Stomach (tissue), 9 donors: ENCODE measurements around the gene AP4M1. TPM values are rescaled to one million over a fixed set of nuclear protein-coding genes. Genes with fewer than 3 reads are reported as not detected.
A peak's percentile ranks its signal among the peaks of the same experiment; 100 is the strongest.

ENCODE experiments used
- DNase-seq, 2 donors: peaks; one replicate each; pipeline versions ENCODE4 v3.0.0 to v3.0.0-alpha.2; 2013 to 2019
- H3K27ac ChIP-seq, 5 donors: fragments of 200-600 bp in 4 of 5; sonication (generic) in 4 of 5; one replicate each; pipeline ENCODE4 v1.5.1; 2013 to 2019; ENCODE audit warnings: mild to moderate bottlenecking in 1 of 5, moderate library complexity in 1 of 5
- H3K27me3 ChIP-seq, 3 donors: fragments of 200-600 bp; sonication (generic); one replicate each; pipeline ENCODE4 v1.5.1; 2017 to 2019; ENCODE audit warnings: mixed run types in 1 of 3
- H3K36me3 ChIP-seq, 4 donors: fragments of 200-600 bp; sonication (generic); 1 replicate in 3 of 4; 2 replicates in 1 of 4; pipeline ENCODE4 v1.5.1; 2016 to 2019
- H3K4me1 ChIP-seq, 4 donors: fragments of 200-600 bp; sonication (generic); one replicate each; pipeline ENCODE4 v1.5.1; 2016 to 2019
- H3K4me3 ChIP-seq, 4 donors: fragments of 200-600 bp; sonication (generic) in 3 of 4; one replicate each; pipeline ENCODE4 v1.5.1; 2016 to 2019; ENCODE audit warnings: mild to moderate bottlenecking in 1 of 4
- H3K9me3 ChIP-seq, 4 donors: fragments of 200-600 bp; sonication (generic); one replicate each; pipeline ENCODE4 v1.5.1; 2016 to 2019
- EP300 ChIP-seq: sonication (generic); formaldehyde crosslinking; IDR thresholded peaks from one replicate; pipeline ENCODE4 v1.6.1; 2017; ENCODE audit warnings: antibody characterized with exemption
- POLR2A ChIP-seq, 4 donors: fragments of 450-650 bp; IDR thresholded peaks; one replicate each; pipeline ENCODE4 v1.6.1; 2016; ENCODE audit warnings: antibody characterized with exemption in 4 of 4, control low read depth in 2 of 4, mild to moderate bottlenecking in 1 of 4, moderate library complexity in 1 of 4
- POLR2AphosphoS5 ChIP-seq, 3 donors: sonication (generic); formaldehyde crosslinking; IDR thresholded peaks; one replicate each; pipeline ENCODE4 v1.6.1; 2016; ENCODE audit warnings: antibody characterized with exemption in 3 of 3
- WGBS, 5 donors: extraction: QIAGEN DNeasy Blood & Tissue Kit in 3 of 5; methylation state at CpG; one replicate each; pipeline versions ENCODE4 v1.1.5 to v1.1.7; 2013 to 2018; 5-methylcytosine and 5-hydroxymethylcytosine counted together
- intact Hi-C: fragments of 100-400 bp; cut with DNase I; formaldehyde crosslinking; loops from one replicate; pipeline ENCODE4 v1.15.1; 2023; ENCODE audit warnings: low total_unique reads
- polyA plus RNA-seq, 3 donors: library from polyadenylated mRNA; stranded (reverse); fragments of 200-250 nt; gene quantifications; one replicate each; pipeline ENCODE4 v1.2.3, GENCODE V29; 2013
- total RNA-seq, 5 donors: library from RNA; depleted of rRNA; stranded (reverse); fragments of >200 nt; gene quantifications; one replicate each; pipeline versions ENCODE4 v1.1.0 to v1.2.3, GENCODE V29; 2014 to 2016
- TF ChIP-seq, protein P1 (sequence below), 7 experiments: fragments of 450-650 bp in 4 of 7; fragments of 200-600 bp in 3 of 7; sonication (generic) in 3 of 7; IDR thresholded peaks; one replicate each; pipeline ENCODE4 v1.5.1; 2016 to 2019; ENCODE audit warnings: antibody characterized with exemption in 7 of 7, control low read depth in 2 of 7, mild to moderate bottlenecking in 1 of 7
- donor health status: healthy with polysubstance abuse.
- donor health status: Bipolar disorder and iron deficiency.
- donor health status: healthy.

AP4M1 gene
- total and polyA plus RNA-seq, 8 donors, result 8.4 to 103 (median 20.5) TPM

DNA sequence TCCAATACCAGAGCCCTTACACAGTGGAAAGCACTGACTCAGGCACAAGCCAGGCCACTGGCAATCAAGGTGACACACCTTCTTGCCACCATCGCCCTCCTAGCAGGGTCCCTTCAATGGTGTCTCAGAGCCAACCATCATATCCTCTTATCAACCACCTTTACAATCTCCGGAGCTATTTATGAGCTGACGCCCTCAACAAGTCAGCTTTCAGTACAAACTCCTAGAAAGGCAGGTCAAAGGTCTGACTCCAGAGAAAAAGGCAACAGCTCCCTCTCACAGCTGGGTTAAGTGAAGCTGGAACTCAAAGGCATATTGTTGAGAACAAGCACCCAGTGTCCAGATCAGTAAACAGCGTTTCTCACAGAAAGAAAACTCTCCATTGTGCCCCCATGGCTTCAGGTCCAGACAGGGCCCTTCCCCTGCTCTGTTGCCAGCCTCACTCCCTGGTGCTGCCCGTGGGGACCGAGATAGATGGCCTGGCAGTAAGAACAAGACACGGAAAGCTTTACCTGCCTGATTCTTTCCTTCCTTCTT, 22.4 kb upstream of the AP4M1 start:
- Histone ChIP-seq H3K9me3 (no peaks in the 10 kb centered on the region), H3K27me3 (no peaks in the 10 kb centered on the region), H3K4me3 (peak overlapping the region in 1 of 4 donors; percentile 10), H3K36me3 (peaks cover 32 to 56% (median 55%) of the 10 kb centered on the region in 4 donors), H3K4me1 (peaks cover 29 to 51% (median 41%) of the 10 kb centered on the region in 4 donors), H3K27ac (no peak overlapping the region)
- intact Hi-C loops, result no loop called here
- TF ChIP-seq POLR2AphosphoS5 (IDR thresholded peaks at IDR 0.05), result no peak
- no peak for TF ChIP-seq EP300
- TF ChIP-seq, protein P1, sequence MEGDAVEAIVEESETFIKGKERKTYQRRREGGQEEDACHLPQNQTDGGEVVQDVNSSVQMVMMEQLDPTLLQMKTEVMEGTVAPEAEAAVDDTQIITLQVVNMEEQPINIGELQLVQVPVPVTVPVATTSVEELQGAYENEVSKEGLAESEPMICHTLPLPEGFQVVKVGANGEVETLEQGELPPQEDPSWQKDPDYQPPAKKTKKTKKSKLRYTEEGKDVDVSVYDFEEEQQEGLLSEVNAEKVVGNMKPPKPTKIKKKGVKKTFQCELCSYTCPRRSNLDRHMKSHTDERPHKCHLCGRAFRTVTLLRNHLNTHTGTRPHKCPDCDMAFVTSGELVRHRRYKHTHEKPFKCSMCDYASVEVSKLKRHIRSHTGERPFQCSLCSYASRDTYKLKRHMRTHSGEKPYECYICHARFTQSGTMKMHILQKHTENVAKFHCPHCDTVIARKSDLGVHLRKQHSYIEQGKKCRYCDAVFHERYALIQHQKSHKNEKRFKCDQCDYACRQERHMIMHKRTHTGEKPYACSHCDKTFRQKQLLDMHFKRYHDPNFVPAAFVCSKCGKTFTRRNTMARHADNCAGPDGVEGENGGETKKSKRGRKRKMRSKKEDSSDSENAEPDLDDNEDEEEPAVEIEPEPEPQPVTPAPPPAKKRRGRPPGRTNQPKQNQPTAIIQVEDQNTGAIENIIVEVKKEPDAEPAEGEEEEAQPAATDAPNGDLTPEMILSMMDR (IDR thresholded peaks at IDR 0.05), result no peak
- 41 to 66% (median 57%) methylated on average over 7 of the region's 7 CpGs for WGBS, 5 donors
- DNase-seq, result no peak

DNA sequence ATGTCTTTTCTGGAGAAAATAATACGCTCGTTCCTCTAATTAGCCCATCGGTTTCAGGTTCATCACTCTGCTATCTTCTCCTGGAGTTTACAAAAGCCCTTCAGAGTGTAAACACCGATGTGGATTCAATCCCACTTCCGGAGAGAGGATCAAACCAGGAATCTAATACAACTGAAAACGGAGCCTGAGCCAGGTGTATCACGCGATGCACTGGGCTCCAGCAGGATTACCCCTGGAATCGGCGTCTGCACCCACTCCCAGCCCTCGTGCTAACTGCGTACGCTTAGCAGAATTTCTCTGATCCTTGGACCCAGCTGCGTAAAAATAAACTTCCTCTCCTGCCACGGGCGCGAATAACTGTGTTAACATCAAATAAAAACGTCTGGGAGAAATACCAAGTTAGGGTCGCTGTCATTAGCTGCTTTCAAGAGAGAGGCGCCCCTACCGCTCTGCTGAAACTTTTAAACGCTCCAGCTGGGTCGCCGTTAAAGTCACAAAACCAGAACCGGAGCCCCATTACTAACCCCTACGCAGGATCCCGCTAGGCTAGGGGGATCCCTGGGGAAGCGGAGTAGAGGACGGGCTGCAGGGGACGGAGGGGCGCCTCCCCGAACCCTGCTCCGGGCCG, 20.4 kb upstream of the AP4M1 start:
- Histone ChIP-seq H3K27me3 (no peaks in the 10 kb centered on the region), H3K27ac (peak overlapping the region; percentile 67 to 93 (median 88)), H3K9me3 (no peaks in the 10 kb centered on the region), H3K4me3 (peak overlapping the region; percentile 84 to 98 (median 92)), H3K36me3 (peaks cover 14 to 37% (median 36%) of the 10 kb centered on the region in 4 donors), H3K4me1 (peaks cover 29 to 51% (median 41%) of the 10 kb centered on the region in 4 donors)
- DNase-seq, result peak in 1 of 2 donors; percentile 61
- intact Hi-C loops, result no loop called here
- WGBS, 5 donors, result 1% methylated on average over 32 to 34 of the region's 34 CpGs
- TF ChIP-seq, protein P1 (IDR thresholded peaks at IDR 0.05), result no peak
- no peak for TF ChIP-seq EP300
- no peak for TF ChIP-seq POLR2A (IDR thresholded peaks at IDR 0.05)
- TF ChIP-seq POLR2AphosphoS5 (IDR thresholded peaks at IDR 0.05), result no peak

DNA sequence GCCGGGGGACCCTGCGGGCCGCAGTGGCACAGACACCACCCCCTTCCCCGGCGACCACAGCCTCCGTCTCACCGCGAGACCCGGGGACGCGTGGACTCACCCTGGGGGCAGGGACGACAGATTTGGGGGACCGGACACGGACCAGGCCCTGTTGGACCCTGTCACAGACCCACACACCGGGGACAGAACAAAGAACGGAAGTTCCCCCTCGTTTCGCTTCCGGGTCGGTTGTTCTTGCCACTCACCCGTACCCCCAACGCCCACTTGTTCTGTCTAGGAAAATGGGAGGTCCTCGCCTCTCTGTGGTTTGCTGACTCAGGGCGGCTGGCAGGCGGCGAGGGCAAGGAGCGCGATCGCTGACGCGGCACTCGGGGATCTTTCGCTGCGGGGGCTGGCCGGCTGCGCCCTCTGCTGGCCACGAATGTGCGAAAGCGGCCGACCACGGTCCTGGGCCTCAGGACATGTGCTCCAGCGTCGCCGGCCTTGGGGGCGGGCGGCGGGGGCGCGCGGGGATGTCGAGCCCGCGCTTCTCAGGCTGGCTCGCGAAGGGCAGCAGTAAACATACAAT, 19.8 kb upstream of the AP4M1 start, which contains the start of gene ZNF3:
Gene ZNF3, minus strand, starts transcription at position 189 of the 568 bp plus-strand sequence. CDS start 4,366 bp downstream, outside the sequence.
- H3K27me3 ChIP-seq, result no peaks in the 10 kb centered on the region
- H3K4me3 ChIP-seq, result peak within 1 kb of the TSS; percentile 84 to 98 (median 92)
- no peaks in the 10 kb centered on the region for H3K9me3 ChIP-seq
- intact Hi-C loops, result no loop called here
- H3K36me3 ChIP-seq, result peaks cover 9 to 31% (median 30%) of the 10 kb centered on the region in 4 donors
- peak; percentile 98 to 100 for DNase-seq
- H3K27ac ChIP-seq, result peak within 1 kb of the TSS; percentile 67 to 93 (median 88)
- WGBS, 5 donors, result 0 to 2% (median 1%) methylated on average over 39 to 55 of the region's 55 CpGs
- H3K4me1 ChIP-seq, result peaks cover 29 to 51% (median 42%) of the 10 kb centered on the region in 4 donors
- TF ChIP-seq POLR2AphosphoS5 (IDR thresholded peaks at IDR 0.05), result peak; percentile 74 to 98 (median 85)
- peak; percentile 51 for TF ChIP-seq EP300
- TF ChIP-seq, protein P1 (IDR thresholded peaks at IDR 0.05), result peak in 6 of 7 experiments; percentile 61 to 97 (median 94)
- no peak for TF ChIP-seq POLR2A (IDR thresholded peaks at IDR 0.05)

DNA sequence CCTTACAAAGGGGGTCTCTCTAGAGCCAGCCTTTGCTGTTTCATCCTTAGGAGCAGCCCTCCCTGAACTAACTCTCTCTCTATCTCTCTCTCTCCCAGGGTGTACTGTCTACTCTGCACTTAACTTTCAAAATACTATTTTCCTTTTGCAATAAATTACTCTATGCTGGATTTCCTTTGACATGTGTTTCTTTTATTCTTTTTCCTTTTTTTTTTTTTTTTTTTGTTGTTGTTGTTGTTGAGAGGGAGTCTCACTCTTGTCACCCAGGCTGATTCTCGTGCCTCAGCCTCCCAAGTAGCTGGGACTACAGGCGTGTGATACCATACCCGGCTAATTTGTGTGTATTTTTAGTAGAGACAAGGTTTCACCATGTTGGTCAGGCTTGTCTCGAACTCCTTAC, 18.5 kb upstream of the AP4M1 start:
- no peaks in the 10 kb centered on the region for H3K9me3 ChIP-seq
- no peaks in the 10 kb centered on the region for H3K27me3 ChIP-seq
- intact Hi-C loops, result no loop called here
- peaks cover 0 to 18% (median 17%) of the 10 kb centered on the region in 4 donors for H3K36me3 ChIP-seq
- no peak overlapping the region for H3K4me3 ChIP-seq
- peaks cover 31 to 56% (median 43%) of the 10 kb centered on the region in 4 donors for H3K4me1 ChIP-seq
- 57 to 61% (median 59%) methylated on average over 4 of the region's 4 CpGs for WGBS, 5 donors
- DNase-seq, result no peak
- TF ChIP-seq, protein P1 (IDR thresholded peaks at IDR 0.05), result no peak
- no peak for TF ChIP-seq POLR2AphosphoS5 (IDR thresholded peaks at IDR 0.05)
- H3K27ac ChIP-seq, result peak overlapping the region in 4 of 5 donors; percentile 83 to 93 (median 89)
